Loucy (cell line): ENCODE results near the gene TRAPPC5.

Source experiments
- H2AFZ ChIP-seq: fragments of 200-600 bp; sonication (generic); 2 replicates; pipeline ENCODE4 v1.6.0; 2016; ENCODE audit warnings: antibody characterized with exemption, mild to moderate bottlenecking, low read length, moderate library complexity
- H3F3A ChIP-seq: fragments of 200-600 bp; 2 replicates; pipeline ENCODE4 v1.6.0; 2016; ENCODE audit warnings: antibody characterized with exemption, low read depth, mild to moderate bottlenecking
- H3K27me3 ChIP-seq: fragments of 200-600 bp; sonication (generic); 2 replicates; pipeline ENCODE4 v1.6.1; 2014; ENCODE audit warnings: low read length, mild to moderate bottlenecking; ENCODE audit not compliant: insufficient read depth, poor library complexity, severe bottlenecking
- H3K36me3 ChIP-seq: fragments of 200-600 bp; sonication (generic); 2 replicates; pipeline ENCODE4 v1.6.1; 2016; ENCODE audit warnings: low read length; ENCODE audit not compliant: insufficient read depth
- H3K4me1 ChIP-seq: fragments of 200-600 bp; sonication (generic); 2 replicates; pipeline ENCODE4 v1.5.1; 2014; ENCODE audit warnings: low read length, mild to moderate bottlenecking; ENCODE audit not compliant: insufficient read depth, poor library complexity, severe bottlenecking
- H3K4me2 ChIP-seq: fragments of 200-600 bp; sonication (generic); 2 replicates; pipeline ENCODE4 v1.6.0; 2014; ENCODE audit warnings: antibody characterized with exemption, low read length, low read depth, mild to moderate bottlenecking; ENCODE audit not compliant: poor library complexity, severe bottlenecking
- H3K4me3 ChIP-seq: fragments of 200-600 bp; sonication (generic); 2 replicates; pipeline ENCODE4 v1.5.1; 2014; ENCODE audit warnings: low read length, mild to moderate bottlenecking, mixed read lengths; ENCODE audit not compliant: poor library complexity, severe bottlenecking
- H3K79me2 ChIP-seq: fragments of 200-600 bp; sonication (generic); 2 replicates; pipeline ENCODE4 v1.6.1; 2014; ENCODE audit warnings: low read length; ENCODE audit not compliant: insufficient read depth
- H3K9ac ChIP-seq: fragments of 200-600 bp; sonication (generic); 2 replicates; pipeline ENCODE4 v1.6.0; 2014; ENCODE audit warnings: mild to moderate bottlenecking, low read depth, low read length, moderate library complexity; ENCODE audit not compliant: poor library complexity, severe bottlenecking
- H3K9me2 ChIP-seq: fragments of 200-600 bp; sonication (generic); replicated peaks from 2 replicates; pipeline ENCODE4 v1.6.1; 2016; ENCODE audit warnings: low read depth, low read length, mixed read lengths
- H3K9me3 ChIP-seq: fragments of 200-600 bp; sonication (generic); 2 replicates; pipeline ENCODE4 v1.6.1; 2014; ENCODE audit warnings: mild to moderate bottlenecking, antibody characterized with exemption, low read length, low read depth; ENCODE audit not compliant: insufficient read depth
- H4K20me1 ChIP-seq: fragments of 200-600 bp; sonication (generic); 2 replicates; pipeline ENCODE4 v1.6.0; 2014; ENCODE audit warnings: antibody characterized with exemption, low read length, mild to moderate bottlenecking; ENCODE audit not compliant: insufficient read depth, poor library complexity, severe bottlenecking
- CTCF ChIP-seq: fragments of 200-600 bp; sonication (generic); conservative IDR thresholded peaks from 2 replicates; pipeline ENCODE4 v1.5.1; 2014; ENCODE audit warnings: mild to moderate bottlenecking, antibody characterized with exemption, low read length
- EZH2phosphoT487 ChIP-seq: fragments of 200-600 bp; IDR thresholded peaks from 2 replicates; pipeline ENCODE4 v1.6.1; 2018; ENCODE audit warnings: antibody characterized with exemption, mild to moderate bottlenecking, moderate library complexity, borderline replicate concordance

Gene TRAPPC5

GRCh38 chr19:7646426-7646700 is 34.3 kb upstream of the TRAPPC5 start:
- H3K9me3 ChIP-seq, result no peaks in the 10 kb centered on the region
- no peaks in the 10 kb centered on the region for H3K4me1 ChIP-seq
- no peak overlapping the region for H3K4me2 ChIP-seq
- H3F3A ChIP-seq, result no peaks in the 10 kb centered on the region
- no peak for TF ChIP-seq EZH2phosphoT487
- no peak for TF ChIP-seq CTCF
- H2AFZ ChIP-seq, result no peak overlapping the region
- H3K9me2 ChIP-seq, result no peaks in the 10 kb centered on the region
- no peaks in the 10 kb centered on the region for H4K20me1 ChIP-seq
- no peak overlapping the region for H3K9ac ChIP-seq
- H3K79me2 ChIP-seq, result no peaks in the 10 kb centered on the region
- no peak overlapping the region for H3K4me3 ChIP-seq
- no peaks in the 10 kb centered on the region for H3K36me3 ChIP-seq
- H3K27me3 ChIP-seq, result no peaks in the 10 kb centered on the region

- Histone ChIP-seq H3K27me3 (no peaks in the 10 kb centered on the region), H3K4me2 (no peak overlapping the region), H4K20me1 (no peaks in the 10 kb centered on the region), H3K36me3 (no peaks in the 10 kb centered on the region), H3K4me1 (peaks cover under 1% of the 10 kb centered on the region), H2AFZ (no peak overlapping the region), H3K9ac (no peak overlapping the region), H3K4me3 (no peak overlapping the region), H3K79me2 (no peaks in the 10 kb centered on the region), H3K9me2 (no peaks in the 10 kb centered on the region), H3K9me3 (no peaks in the 10 kb centered on the region), H3F3A (no peaks in the 10 kb centered on the region)
- TF ChIP-seq CTCF, result no peak
- no peak for TF ChIP-seq EZH2phosphoT487
These were observed 33.5 kb upstream of the TRAPPC5 start for GRCh38 chr19:7647156-7647555.

- H3K9me2 ChIP-seq, result no peaks in the 10 kb centered on the region
- no peak overlapping the region for H3K4me3 ChIP-seq
- H3K4me2 ChIP-seq, result no peak overlapping the region
- H3K9ac ChIP-seq, result no peak overlapping the region
- no peaks in the 10 kb centered on the region for H3K27me3 ChIP-seq
- H3K9me3 ChIP-seq, result no peaks in the 10 kb centered on the region
- H3K79me2 ChIP-seq, result no peaks in the 10 kb centered on the region
- H3K4me1 ChIP-seq, result peaks cover 4% of the 10 kb centered on the region
- TF ChIP-seq CTCF, result no peak
- no peak for TF ChIP-seq EZH2phosphoT487
- no peaks in the 10 kb centered on the region for H3K36me3 ChIP-seq
- no peaks in the 10 kb centered on the region for H4K20me1 ChIP-seq
- H2AFZ ChIP-seq, result no peak overlapping the region
- H3F3A ChIP-seq, result no peaks in the 10 kb centered on the region
These were observed 32.2 kb upstream of the TRAPPC5 start for GRCh38 chr19:7648265-7649014.
